Measurements from ENCODE around the gene UBE2U.

GRCh38 chr1:64199154-64199553 is 4.3 kb upstream of the UBE2U start:
- TF ChIP-seq, protein P1, sequence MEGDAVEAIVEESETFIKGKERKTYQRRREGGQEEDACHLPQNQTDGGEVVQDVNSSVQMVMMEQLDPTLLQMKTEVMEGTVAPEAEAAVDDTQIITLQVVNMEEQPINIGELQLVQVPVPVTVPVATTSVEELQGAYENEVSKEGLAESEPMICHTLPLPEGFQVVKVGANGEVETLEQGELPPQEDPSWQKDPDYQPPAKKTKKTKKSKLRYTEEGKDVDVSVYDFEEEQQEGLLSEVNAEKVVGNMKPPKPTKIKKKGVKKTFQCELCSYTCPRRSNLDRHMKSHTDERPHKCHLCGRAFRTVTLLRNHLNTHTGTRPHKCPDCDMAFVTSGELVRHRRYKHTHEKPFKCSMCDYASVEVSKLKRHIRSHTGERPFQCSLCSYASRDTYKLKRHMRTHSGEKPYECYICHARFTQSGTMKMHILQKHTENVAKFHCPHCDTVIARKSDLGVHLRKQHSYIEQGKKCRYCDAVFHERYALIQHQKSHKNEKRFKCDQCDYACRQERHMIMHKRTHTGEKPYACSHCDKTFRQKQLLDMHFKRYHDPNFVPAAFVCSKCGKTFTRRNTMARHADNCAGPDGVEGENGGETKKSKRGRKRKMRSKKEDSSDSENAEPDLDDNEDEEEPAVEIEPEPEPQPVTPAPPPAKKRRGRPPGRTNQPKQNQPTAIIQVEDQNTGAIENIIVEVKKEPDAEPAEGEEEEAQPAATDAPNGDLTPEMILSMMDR (optimal IDR thresholded peaks at IDR 0.05 in 1 of 3, IDR thresholded peaks at IDR 0.05 in 1 of 3, conservative IDR thresholded peaks at IDR 0.05 in 1 of 3; ENCODE audit: extremely low read depth in 1 of 3, insufficient read depth in 2 of 3, low read length in 3 of 3), result no peak
- no peak for TF ChIP-seq EZH2 (IDR thresholded peaks at IDR 0.05; ENCODE audit: low read length)

Measured in keratinocyte (primary cell).